RWPE2 (cell line): ENCODE measurements around the gene ADH5.
"Not testable (repeated sequence)": the region's sequence is repeated elsewhere in the genome, so short reads cannot be mapped to it uniquely, and the experiment has no call there.

Experiments used
- ATAC-seq: fragments of 200-7000 bp; cut with Tn5 transposase; 3 replicates; pipeline ENCODE4 v1.9.1; 2021; ENCODE audit warnings: low read depth
- DNase-seq: peaks from one replicate; pipeline ENCODE4 v3.0.0-alpha.2; 2020; ENCODE audit warnings: low spot score
- H3K27ac ChIP-seq: fragments of 450-650 bp; 2 replicates; pipeline ENCODE4 v1.5.1; 2017; ENCODE audit warnings: mild to moderate bottlenecking; ENCODE audit not compliant: poor library complexity, severe bottlenecking
- H3K27me3 ChIP-seq: fragments of 250-450 bp; sonication (Bioruptor Pico); 2 replicates; pipeline ENCODE4 v1.5.1; 2021; ENCODE audit warnings: mild to moderate bottlenecking, moderate library complexity; ENCODE audit not compliant: insufficient read depth, poor library complexity, severe bottlenecking
- H3K36me3 ChIP-seq: fragments of 250-450 bp; sonication (Bioruptor Pico); 2 replicates; pipeline ENCODE4 v1.5.1; 2020; ENCODE audit warnings: low read depth, mild to moderate bottlenecking, moderate library complexity
- H3K4me1 ChIP-seq: fragments of 250-450 bp; sonication (Bioruptor Pico); 2 replicates; pipeline ENCODE4 v1.5.1; 2021; ENCODE audit warnings: mild to moderate bottlenecking, moderate library complexity; ENCODE audit not compliant: insufficient read depth, poor library complexity, severe bottlenecking
- H3K4me3 ChIP-seq: fragments of 250-450 bp; sonication (Bioruptor Pico); 2 replicates; pipeline ENCODE4 v1.5.1; 2021; ENCODE audit warnings: mild to moderate bottlenecking, moderate library complexity; ENCODE audit not compliant: severe bottlenecking
- H3K9me3 ChIP-seq: fragments of 250-450 bp; sonication (Bioruptor Pico); 2 replicates; pipeline ENCODE4 v1.5.1; 2021; ENCODE audit warnings: mild to moderate bottlenecking, moderate library complexity; ENCODE audit not compliant: severe bottlenecking
- TF ChIP-seq, protein P1 (sequence below): fragments of 450-650 bp; IDR thresholded peaks from one replicate; pipeline ENCODE4 v1.5.1; 2017; ENCODE audit warnings: mild to moderate bottlenecking, moderate library complexity; ENCODE audit not compliant: poor library complexity, severe bottlenecking

The ADH5 gene

GRCh38 chr4:99131378-99131777 is 42.8 kb upstream of the ADH5 start:
- Histone ChIP-seq H3K27ac (no peak overlapping the region), H3K4me3 (no peak overlapping the region), H3K9me3 (no peaks in the 10 kb centered on the region), H3K4me1 (no peaks in the 10 kb centered on the region), H3K27me3 (no peaks in the 10 kb centered on the region), H3K36me3 (no peaks in the 10 kb centered on the region)
- no peak for ATAC-seq
- no peak for DNase-seq
- TF ChIP-seq, protein P1, sequence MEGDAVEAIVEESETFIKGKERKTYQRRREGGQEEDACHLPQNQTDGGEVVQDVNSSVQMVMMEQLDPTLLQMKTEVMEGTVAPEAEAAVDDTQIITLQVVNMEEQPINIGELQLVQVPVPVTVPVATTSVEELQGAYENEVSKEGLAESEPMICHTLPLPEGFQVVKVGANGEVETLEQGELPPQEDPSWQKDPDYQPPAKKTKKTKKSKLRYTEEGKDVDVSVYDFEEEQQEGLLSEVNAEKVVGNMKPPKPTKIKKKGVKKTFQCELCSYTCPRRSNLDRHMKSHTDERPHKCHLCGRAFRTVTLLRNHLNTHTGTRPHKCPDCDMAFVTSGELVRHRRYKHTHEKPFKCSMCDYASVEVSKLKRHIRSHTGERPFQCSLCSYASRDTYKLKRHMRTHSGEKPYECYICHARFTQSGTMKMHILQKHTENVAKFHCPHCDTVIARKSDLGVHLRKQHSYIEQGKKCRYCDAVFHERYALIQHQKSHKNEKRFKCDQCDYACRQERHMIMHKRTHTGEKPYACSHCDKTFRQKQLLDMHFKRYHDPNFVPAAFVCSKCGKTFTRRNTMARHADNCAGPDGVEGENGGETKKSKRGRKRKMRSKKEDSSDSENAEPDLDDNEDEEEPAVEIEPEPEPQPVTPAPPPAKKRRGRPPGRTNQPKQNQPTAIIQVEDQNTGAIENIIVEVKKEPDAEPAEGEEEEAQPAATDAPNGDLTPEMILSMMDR = no peak

DNA sequence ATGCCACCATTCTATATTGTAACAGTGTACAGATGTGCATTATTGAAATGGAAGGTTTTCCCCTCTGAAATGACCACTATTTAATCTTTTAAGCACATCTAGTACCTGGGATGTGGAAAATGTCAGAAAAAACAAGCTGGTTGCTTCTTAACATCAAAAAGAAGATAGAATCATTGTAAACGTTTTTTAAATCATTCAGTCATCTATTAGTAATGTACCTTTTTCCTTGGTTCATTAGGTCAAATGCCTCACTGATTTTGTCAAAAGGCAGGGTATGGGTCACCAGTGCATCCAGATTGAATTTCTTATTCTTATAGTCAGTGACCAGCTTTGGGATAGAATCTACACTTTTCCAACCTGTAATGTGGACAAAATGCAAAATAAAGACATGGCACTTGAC is 37.8 kb upstream of the ADH5 start:
- ATAC-seq = no peak
- H3K27me3 ChIP-seq = no peaks in the 10 kb centered on the region
- TF ChIP-seq, protein P1 = no peak
- DNase-seq = no peak
- H3K27ac ChIP-seq = no peak overlapping the region
- H3K4me3 ChIP-seq = no peak overlapping the region
- no peaks in the 10 kb centered on the region for H3K9me3 ChIP-seq
- no peaks in the 10 kb centered on the region for H3K4me1 ChIP-seq
- no peaks in the 10 kb centered on the region for H3K36me3 ChIP-seq

- TF ChIP-seq, protein P1 = no peak
- no peaks in the 10 kb centered on the region for H3K27me3 ChIP-seq
- no peaks in the 10 kb centered on the region for H3K9me3 ChIP-seq
- no peaks in the 10 kb centered on the region for H3K4me1 ChIP-seq
- no peaks in the 10 kb centered on the region for H3K36me3 ChIP-seq
- no peak for ATAC-seq
- no peak overlapping the region for H3K4me3 ChIP-seq
- no peak overlapping the region for H3K27ac ChIP-seq
- no peak for DNase-seq
Observed at GRCh38 chr4:99121008-99121407, 32.4 kb upstream of the ADH5 start.

DNA sequence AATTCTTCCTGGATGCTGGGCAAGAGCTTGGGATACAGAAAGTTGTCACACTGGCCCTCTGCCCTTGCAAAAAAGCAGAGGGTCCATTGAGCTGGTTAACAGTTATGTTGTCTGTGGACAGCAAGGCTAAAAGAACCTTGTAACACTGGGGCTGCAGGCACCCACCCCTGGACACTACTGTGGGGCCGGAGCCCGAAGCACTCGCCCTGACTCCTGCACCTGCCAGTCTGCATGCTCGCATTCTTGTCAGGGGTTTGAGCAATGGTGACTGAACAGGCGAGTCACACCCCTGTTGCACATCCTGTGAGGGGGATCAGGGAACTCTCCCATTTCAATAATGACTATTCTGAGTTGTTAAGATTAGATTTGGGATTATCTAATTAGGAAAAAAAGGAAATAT is 31.9 kb upstream of the ADH5 start:
- no peaks in the 10 kb centered on the region for H3K27me3 ChIP-seq
- H3K4me1 ChIP-seq = no peaks in the 10 kb centered on the region
- no peaks in the 10 kb centered on the region for H3K9me3 ChIP-seq
- DNase-seq (no peak), ATAC-seq (no peak)
- TF ChIP-seq, protein P1 = no peak
- H3K4me3 ChIP-seq = no peak overlapping the region
- H3K27ac ChIP-seq = no peak overlapping the region
- H3K36me3 ChIP-seq = no peaks in the 10 kb centered on the region

GRCh38 chr4:99117876-99118693 is 29.5 kb upstream of the ADH5 start:
- no peaks in the 10 kb centered on the region for H3K9me3 ChIP-seq
- TF ChIP-seq, protein P1 = peak; percentile 73
- H3K4me1 ChIP-seq = no peaks in the 10 kb centered on the region
- no peak overlapping the region for H3K4me3 ChIP-seq
- H3K27ac ChIP-seq = no peak overlapping the region
- H3K36me3 ChIP-seq = no peaks in the 10 kb centered on the region
- no peaks in the 10 kb centered on the region for H3K27me3 ChIP-seq
- ATAC-seq = no peak
- DNase-seq = no peak

- H3K4me3 ChIP-seq, DNase-seq, H3K27ac ChIP-seq, ATAC-seq, H3K4me1 ChIP-seq, H3K9me3 ChIP-seq, H3K36me3 ChIP-seq, H3K27me3 ChIP-seq: not testable (repeated sequence)
Observed at GRCh38 chr4:99117122-99117841, 28.7 kb upstream of the ADH5 start.

DNA sequence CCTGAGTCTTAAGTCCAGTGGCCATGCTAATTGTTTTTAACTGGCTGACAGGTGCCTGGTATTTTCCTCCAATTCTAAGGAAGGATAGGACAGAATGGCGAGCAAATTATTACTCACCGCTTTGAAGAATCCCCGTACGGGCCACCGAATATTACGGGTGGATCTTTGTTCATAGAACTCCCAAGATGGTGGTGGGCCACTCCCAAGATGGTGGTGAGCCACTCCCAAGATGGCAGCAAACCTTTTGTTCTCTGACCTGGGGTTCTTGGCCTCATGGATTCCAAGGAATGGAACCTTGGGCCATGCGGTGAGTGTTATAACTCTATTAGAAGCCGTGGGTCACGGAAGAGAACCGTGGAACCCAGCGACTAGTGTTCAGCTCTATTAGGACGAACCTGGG is 20.7 kb upstream of the ADH5 start:
- not testable (repeated sequence) for H3K27ac ChIP-seq, DNase-seq, H3K36me3 ChIP-seq, H3K4me1 ChIP-seq, H3K4me3 ChIP-seq, ATAC-seq, H3K9me3 ChIP-seq, H3K27me3 ChIP-seq
